A673 (cell line): ENCODE measurements around the gene CYP2W1. TPM values are rescaled to one million over a fixed set of nuclear protein-coding genes. Genes with fewer than 3 reads are reported as not detected.
"Not testable (repeated sequence)": the region's sequence is repeated elsewhere in the genome, so short reads cannot be mapped to it uniquely, and the experiment has no call there.

ENCODE experiments used
- BruUV-seq: library from RNA; stranded (reverse); fragments of 400-500 nt; replicated peaks from 2 replicates; lab custom pipeline; 2021; lab: Mats Ljungman, UMichigan
- CTCF ChIA-PET: fragments of 300-600 bp; sonication (Branson Sonifier 250); formaldehyde crosslinking; loops from one replicate; lab custom pipeline; 2022; ENCODE audit warnings: antibody characterized with exemption; lab: Charles Lee
- POLR2A ChIA-PET: fragments of 300-600 bp; sonication (Branson Sonifier 250); formaldehyde crosslinking; loops from one replicate; lab custom pipeline; 2022; ENCODE audit warnings: antibody characterized with exemption; ENCODE audit not compliant: low non-redundant PET; lab: Charles Lee
- DNase-seq: peaks from one replicate; pipeline ENCODE4 v3.0.0-alpha.2; 2015; ENCODE audit warnings: low spot score
- H3K27ac ChIP-seq: fragments of 200-600 bp; sonication (generic); 2 replicates; pipeline ENCODE4 v1.5.1; 2016; ENCODE audit warnings: mixed run types, low read depth, mild to moderate bottlenecking, mixed read lengths, antibody characterized with exemption, low read length; ENCODE audit not compliant: poor library complexity, severe bottlenecking
- H3K27me3 ChIP-seq: fragments of 200-600 bp; sonication (generic); replicated peaks from 2 replicates; pipeline ENCODE4 v1.6.1; 2017; ENCODE audit warnings: mixed run types, low read depth, mild to moderate bottlenecking, mixed read lengths, antibody characterized with exemption, low read length; ENCODE audit not compliant: insufficient read depth, poor library complexity
- H3K36me3 ChIP-seq: fragments of 200-600 bp; sonication (generic); 2 replicates; pipeline ENCODE4 v1.6.1; 2016; ENCODE audit warnings: mixed run types, mild to moderate bottlenecking, mixed read lengths, antibody characterized with exemption, low read length; ENCODE audit not compliant: insufficient read depth, poor library complexity, severe bottlenecking
- H3K4me1 ChIP-seq: fragments of 200-600 bp; sonication (generic); 2 replicates; pipeline ENCODE4 v1.6.1; 2017; ENCODE audit warnings: mixed run types, mild to moderate bottlenecking, mixed read lengths, antibody characterized with exemption, low read length; ENCODE audit not compliant: insufficient read depth, poor library complexity, severe bottlenecking
- H3K4me3 ChIP-seq: fragments of 200-600 bp; sonication (generic); 2 replicates; pipeline ENCODE4 v1.5.1; 2016; ENCODE audit warnings: low read depth, mixed run types, mild to moderate bottlenecking, mixed read lengths, low read length; ENCODE audit not compliant: poor library complexity, severe bottlenecking
- H3K9me3 ChIP-seq: fragments of 200-600 bp; sonication (generic); 2 replicates; pipeline ENCODE4 v1.6.1; 2016; ENCODE audit warnings: mixed run types, low read depth, mild to moderate bottlenecking, mixed read lengths, antibody characterized with exemption, low read length; ENCODE audit not compliant: poor library complexity, severe bottlenecking
- EZH2 ChIP-seq: fragments of 200-600 bp; sonication (generic); IDR thresholded peaks from 2 replicates; pipeline ENCODE4 v1.6.1; 2017; ENCODE audit warnings: borderline replicate concordance, low read depth, mild to moderate bottlenecking, mixed read lengths, antibody characterized with exemption, low read length; ENCODE audit not compliant: poor library complexity, severe bottlenecking
- intact Hi-C: fragments of 100-400 bp; cut with micrococcal nuclease; formaldehyde crosslinking; loops from one replicate; pipeline ENCODE4 v1.10.0; 2022; ENCODE audit not compliant: unreplicated experiment
- total RNA-seq: library from RNA; stranded (reverse); gene quantifications from 2 replicates; pipeline ENCODE4 v1.2.3, GENCODE V29; 2021
- TF ChIP-seq, protein P1 (sequence below): fragments of 300-800, 200-600 bp; sonication (generic); conservative IDR thresholded peaks from 2 replicates; pipeline ENCODE4 v1.5.1; 2017; ENCODE audit warnings: low read depth, mild to moderate bottlenecking, antibody characterized with exemption, low read length, moderate library complexity, mixed read lengths

CYP2W1 gene
- total RNA-seq, 1 experiment from 2014 or later = not detected

- intact Hi-C loops = no loop called here
- CTCF ChIA-PET = no interaction called here
- TF ChIP-seq, protein P1, sequence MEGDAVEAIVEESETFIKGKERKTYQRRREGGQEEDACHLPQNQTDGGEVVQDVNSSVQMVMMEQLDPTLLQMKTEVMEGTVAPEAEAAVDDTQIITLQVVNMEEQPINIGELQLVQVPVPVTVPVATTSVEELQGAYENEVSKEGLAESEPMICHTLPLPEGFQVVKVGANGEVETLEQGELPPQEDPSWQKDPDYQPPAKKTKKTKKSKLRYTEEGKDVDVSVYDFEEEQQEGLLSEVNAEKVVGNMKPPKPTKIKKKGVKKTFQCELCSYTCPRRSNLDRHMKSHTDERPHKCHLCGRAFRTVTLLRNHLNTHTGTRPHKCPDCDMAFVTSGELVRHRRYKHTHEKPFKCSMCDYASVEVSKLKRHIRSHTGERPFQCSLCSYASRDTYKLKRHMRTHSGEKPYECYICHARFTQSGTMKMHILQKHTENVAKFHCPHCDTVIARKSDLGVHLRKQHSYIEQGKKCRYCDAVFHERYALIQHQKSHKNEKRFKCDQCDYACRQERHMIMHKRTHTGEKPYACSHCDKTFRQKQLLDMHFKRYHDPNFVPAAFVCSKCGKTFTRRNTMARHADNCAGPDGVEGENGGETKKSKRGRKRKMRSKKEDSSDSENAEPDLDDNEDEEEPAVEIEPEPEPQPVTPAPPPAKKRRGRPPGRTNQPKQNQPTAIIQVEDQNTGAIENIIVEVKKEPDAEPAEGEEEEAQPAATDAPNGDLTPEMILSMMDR = no peak
- TF ChIP-seq EZH2 = no peak
- DNase-seq = no peak
- no TSS peak for BruUV-seq
- H3K27me3 ChIP-seq = peaks cover 11% of the 10 kb centered on the region
- no peaks in the 10 kb centered on the region for H3K4me1 ChIP-seq
- H3K27ac ChIP-seq = no peak overlapping the region
- POLR2A ChIA-PET = no interaction called here
- H3K4me3 ChIP-seq = no peak overlapping the region
- no peaks in the 10 kb centered on the region for H3K36me3 ChIP-seq
- no peaks in the 10 kb centered on the region for H3K9me3 ChIP-seq
Observed at GRCh38 chr7:938546-939185, 44.3 kb upstream of the CYP2W1 start.

DNA sequence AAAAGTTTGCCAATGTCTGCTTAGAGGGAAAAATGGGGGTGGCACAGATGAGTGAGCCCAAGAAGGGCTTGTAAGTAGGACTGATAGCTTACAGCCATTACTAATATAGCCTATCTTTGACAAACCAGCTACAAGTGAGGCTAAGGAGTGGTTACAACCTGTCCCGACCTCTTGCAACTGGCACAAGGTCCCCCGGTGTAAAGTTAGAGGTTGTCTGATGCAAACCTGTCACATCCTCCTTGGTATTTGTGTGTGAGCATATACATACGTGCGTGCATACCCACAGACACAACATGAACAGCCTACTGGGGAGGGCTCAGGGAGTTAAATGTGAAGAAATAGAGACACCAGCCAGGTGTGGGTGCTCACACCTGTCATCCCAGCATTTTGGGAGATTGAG, 43.1 kb upstream of the CYP2W1 start:
- intact Hi-C loops = no loop called here
- TF ChIP-seq, protein P1 = no peak
- no peak for TF ChIP-seq EZH2
- no TSS peak for BruUV-seq
- H3K9me3 ChIP-seq = no peaks in the 10 kb centered on the region
- peaks cover 11% of the 10 kb centered on the region for H3K27me3 ChIP-seq
- POLR2A ChIA-PET = no interaction called here
- DNase-seq = no peak
- no peaks in the 10 kb centered on the region for H3K36me3 ChIP-seq
- H3K4me3 ChIP-seq = no peak overlapping the region
- no peak overlapping the region for H3K27ac ChIP-seq
- H3K4me1 ChIP-seq = no peaks in the 10 kb centered on the region
- CTCF ChIA-PET = no interaction called here

DNA sequence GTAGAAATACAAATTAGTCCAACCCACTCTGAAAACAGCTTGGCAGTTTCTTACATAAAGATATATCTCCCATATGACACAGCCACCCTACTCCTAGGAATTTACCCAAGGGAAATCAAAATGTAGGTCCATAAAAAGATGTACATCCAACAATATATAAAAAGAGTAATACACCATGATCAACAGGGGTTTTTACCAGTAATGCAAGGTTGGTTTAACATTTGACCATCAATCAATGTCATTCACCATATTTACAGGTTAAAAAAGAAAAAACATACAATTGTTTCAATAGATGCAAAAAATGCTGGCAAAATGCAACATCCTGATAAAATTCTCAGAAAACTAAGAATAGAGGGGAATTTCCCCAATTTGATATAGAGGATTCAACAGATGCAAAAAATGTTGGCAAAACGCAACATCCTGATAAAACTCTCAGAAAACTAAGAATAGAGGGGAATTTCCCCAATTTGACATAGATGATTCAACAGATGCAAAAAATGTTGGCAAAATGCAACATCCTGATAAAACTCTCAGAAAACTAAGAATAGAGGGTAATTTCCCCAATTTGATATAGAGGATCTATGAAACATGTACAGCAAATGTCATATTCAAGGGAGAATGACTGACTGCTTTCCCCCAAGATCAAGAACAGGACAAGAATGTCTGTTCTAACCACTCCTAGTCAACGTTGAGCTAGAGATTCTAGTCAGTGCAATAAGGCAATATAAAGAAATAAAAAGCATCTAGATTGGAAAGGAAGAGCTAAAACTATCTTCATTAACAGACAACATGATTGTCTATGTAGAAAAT, 42.2 kb upstream of the CYP2W1 start:
- no peaks in the 10 kb centered on the region for H3K9me3 ChIP-seq
- ChIA-PET CTCF (no interaction called here), POLR2A (no interaction called here)
- intact Hi-C loops = no loop called here
- H3K4me1 ChIP-seq = no peaks in the 10 kb centered on the region
- no peak overlapping the region for H3K4me3 ChIP-seq
- DNase-seq = no peak
- peaks cover 11% of the 10 kb centered on the region for H3K27me3 ChIP-seq
- no peak for TF ChIP-seq EZH2
- TF ChIP-seq, protein P1 = no peak
- H3K27ac ChIP-seq = no peak overlapping the region
- no peaks in the 10 kb centered on the region for H3K36me3 ChIP-seq
- no TSS peak for BruUV-seq

DNA sequence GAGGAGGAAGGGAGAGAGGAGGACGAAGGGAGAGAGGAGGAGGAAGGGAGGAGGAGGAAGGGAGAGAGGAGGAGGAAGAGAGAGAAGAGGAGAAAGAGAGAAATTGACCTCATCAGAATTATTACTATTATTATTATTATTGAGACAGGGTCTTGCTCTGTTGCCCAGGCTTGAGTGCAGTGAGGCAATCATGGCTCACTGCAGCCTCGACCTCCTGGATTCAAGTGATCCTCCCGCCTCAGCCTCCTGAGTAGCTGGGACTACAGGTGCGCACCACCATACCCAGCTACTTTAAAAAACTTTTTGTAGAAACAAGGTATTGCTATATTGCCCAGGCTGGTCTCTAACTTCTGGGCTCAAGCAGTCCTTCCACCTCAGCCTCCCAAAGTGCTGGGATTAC, 39.2 kb upstream of the CYP2W1 start:
- H3K27ac ChIP-seq, POLR2A ChIA-PET, BruUV-seq, H3K4me1 ChIP-seq, intact Hi-C loops, DNase-seq, H3K4me3 ChIP-seq, H3K36me3 ChIP-seq, H3K9me3 ChIP-seq: not testable (repeated sequence)
- peaks cover 11% of the 10 kb centered on the region for H3K27me3 ChIP-seq
- CTCF ChIA-PET = interaction anchor here (0.7 kb wide), 1 partner anchor 122 kb away, joined by 4 read pairs; no protein-coding TSS in a partner anchor
